Measurements from ENCODE around the gene NELL1. TPM values are rescaled to one million over a fixed set of nuclear protein-coding genes. Genes with fewer than 3 reads are reported as not detected.

Gene NELL1
- total RNA-seq, 1 donor from 2014 or later, result not detected

- Mint-ChIP-seq H3K27ac (no peak overlapping the region), H3K4me1 (peaks cover 6% of the 10 kb centered on the region), H3K9me3 (no peaks in the 10 kb centered on the region), H3K27me3 (ENCODE audit: insufficient read depth, low read depth) (no peaks in the 10 kb centered on the region), H3K4me3 (no peak overlapping the region), H3K36me3 (no peaks in the 10 kb centered on the region)
- Histone ChIP-seq H3K9me3 (ENCODE audit: low read depth) (no peaks in the 10 kb centered on the region), H3K4me1 (no peaks in the 10 kb centered on the region), H3K27ac (no peak overlapping the region), H3K27me3 (no peaks in the 10 kb centered on the region), H3K9ac (no peak overlapping the region), H3K4me2 (no peak overlapping the region), H3K79me2 (ENCODE audit: low read depth) (no peaks in the 10 kb centered on the region), H2AFZ (replicated peaks) (no peak overlapping the region), H3K36me3 (no peaks in the 10 kb centered on the region), H3K4me3 (no peak overlapping the region), H3F3A (ENCODE audit: low read depth) (no peaks in the 10 kb centered on the region), H4K20me1 (ENCODE audit: low read depth) (no peaks in the 10 kb centered on the region)
- no peak for TF ChIP-seq EZH2 (IDR thresholded peaks at IDR 0.05)
- no peak for TF ChIP-seq EZH2phosphoT487 (IDR thresholded peaks at IDR 0.05)
- no peak for TF ChIP-seq CTCF (IDR thresholded peaks at IDR 0.05)
- no peak for DNase-seq (ENCODE audit: low spot score)
Observed at GRCh38 chr11:21543901-21544300, 874.5 kb downstream of the NELL1 start.

- H3K36me3 Mint-ChIP-seq, result no peaks in the 10 kb centered on the region
- Histone ChIP-seq H3K27ac (no peak overlapping the region), H3K36me3 (no peaks in the 10 kb centered on the region), H3K79me2 (ENCODE audit: low read depth) (no peaks in the 10 kb centered on the region), H3K4me2 (no peak overlapping the region), H2AFZ (replicated peaks) (no peak overlapping the region), H3K4me1 (no peaks in the 10 kb centered on the region), H3F3A (ENCODE audit: low read depth) (no peaks in the 10 kb centered on the region), H3K4me3 (no peak overlapping the region), H3K9ac (no peak overlapping the region), H3K9me3 (ENCODE audit: low read depth) (no peaks in the 10 kb centered on the region), H4K20me1 (ENCODE audit: low read depth) (no peaks in the 10 kb centered on the region), H3K27me3 (no peaks in the 10 kb centered on the region)
- no peak overlapping the region for H3K27ac Mint-ChIP-seq
- peaks cover 6% of the 10 kb centered on the region for H3K4me1 Mint-ChIP-seq
- TF ChIP-seq EZH2 (IDR thresholded peaks at IDR 0.05), result no peak
- no peak for TF ChIP-seq EZH2phosphoT487 (IDR thresholded peaks at IDR 0.05)
- no peak for TF ChIP-seq CTCF (IDR thresholded peaks at IDR 0.05)
- no peak for DNase-seq (ENCODE audit: low spot score)
- no peaks in the 10 kb centered on the region for H3K9me3 Mint-ChIP-seq
- no peaks in the 10 kb centered on the region for H3K27me3 Mint-ChIP-seq (ENCODE audit: insufficient read depth, low read depth)
- no peak overlapping the region for H3K4me3 Mint-ChIP-seq
Observed at GRCh38 chr11:21545699-21546098, 876.3 kb downstream of the NELL1 start.

GRCh38 chr11:21546703-21547102 is 877.3 kb downstream of the NELL1 start:
- Histone ChIP-seq H3K9ac (no peak overlapping the region), H3F3A (ENCODE audit: low read depth) (no peaks in the 10 kb centered on the region), H3K36me3 (no peaks in the 10 kb centered on the region), H3K4me3 (no peak overlapping the region), H3K27me3 (no peaks in the 10 kb centered on the region), H3K4me1 (no peaks in the 10 kb centered on the region), H3K79me2 (ENCODE audit: low read depth) (no peaks in the 10 kb centered on the region), H2AFZ (replicated peaks) (no peak overlapping the region), H4K20me1 (ENCODE audit: low read depth) (no peaks in the 10 kb centered on the region), H3K27ac (no peak overlapping the region), H3K9me3 (ENCODE audit: low read depth) (no peaks in the 10 kb centered on the region), H3K4me2 (no peak overlapping the region)
- peaks cover 6% of the 10 kb centered on the region for H3K4me1 Mint-ChIP-seq
- no peaks in the 10 kb centered on the region for H3K9me3 Mint-ChIP-seq
- H3K36me3 Mint-ChIP-seq, result no peaks in the 10 kb centered on the region
- H3K4me3 Mint-ChIP-seq, result no peak overlapping the region
- H3K27ac Mint-ChIP-seq, result no peak overlapping the region
- TF ChIP-seq EZH2phosphoT487 (IDR thresholded peaks at IDR 0.05) (no peak), CTCF (IDR thresholded peaks at IDR 0.05) (no peak), EZH2 (IDR thresholded peaks at IDR 0.05) (no peak)
- no peaks in the 10 kb centered on the region for H3K27me3 Mint-ChIP-seq (ENCODE audit: insufficient read depth, low read depth)
- DNase-seq (ENCODE audit: low spot score), result no peak

Data from neural progenitor cell (in vitro differentiated cells).